GM19099 (cell line): ENCODE results near the gene WDR86.

Source experiments
- POLR2A ChIP-seq: IDR thresholded peaks from 3 replicates; pipeline ENCODE4 v1.6.1; 2011; ENCODE audit warnings: low read depth; ENCODE audit not compliant: insufficient read length; ENCODE audit errors: extremely low read depth

Gene WDR86

GRCh38 chr7:151387161-151388006 lies 22.5 kb downstream of the WDR86 start:
- TF ChIP-seq POLR2A = no peak

GRCh38 chr7:151386301-151387160 lies 23.3 kb downstream of the WDR86 start:
- no peak for TF ChIP-seq POLR2A

GRCh38 chr7:151385626-151386300 lies 24.1 kb downstream of the WDR86 start:
- TF ChIP-seq POLR2A = no peak

GRCh38 chr7:151384776-151385625 lies 24.8 kb downstream of the WDR86 start:
- TF ChIP-seq POLR2A = no peak

- no peak for TF ChIP-seq POLR2A
These were observed 25.5 kb downstream of the WDR86 start for GRCh38 chr7:151384352-151384697.

- TF ChIP-seq POLR2A = no peak
These were observed 26.0 kb downstream of the WDR86 start for GRCh38 chr7:151383638-151384351.

GRCh38 chr7:151382079-151382885 lies 27.6 kb downstream of the WDR86 start:
- TF ChIP-seq POLR2A = no peak

- no peak for TF ChIP-seq POLR2A
These were observed 28.3 kb downstream of the WDR86 start for GRCh38 chr7:151381348-151382078.

- no peak for TF ChIP-seq POLR2A
These were observed 28.8 kb downstream of the WDR86 start for GRCh38 chr7:151381098-151381347.

- no peak for TF ChIP-seq POLR2A
These were observed 29.4 kb downstream of the WDR86 start for GRCh38 chr7:151380199-151381097.

- TF ChIP-seq POLR2A = no peak
These were observed 30.2 kb downstream of the WDR86 start for GRCh38 chr7:151379534-151380198.

- TF ChIP-seq POLR2A = no peak
These were observed 30.7 kb downstream of the WDR86 start for GRCh38 chr7:151379193-151379520.
